DMS79 treated with DMSO at 0.1 percent for 48 hours (cell line): ENCODE results near the gene SERTAD1.

Experiments used
- DNase-seq: peaks from one replicate; lab custom pipeline; 2025; lab: John Stamatoyannopoulos, UW

The SERTAD1 gene

DNA sequence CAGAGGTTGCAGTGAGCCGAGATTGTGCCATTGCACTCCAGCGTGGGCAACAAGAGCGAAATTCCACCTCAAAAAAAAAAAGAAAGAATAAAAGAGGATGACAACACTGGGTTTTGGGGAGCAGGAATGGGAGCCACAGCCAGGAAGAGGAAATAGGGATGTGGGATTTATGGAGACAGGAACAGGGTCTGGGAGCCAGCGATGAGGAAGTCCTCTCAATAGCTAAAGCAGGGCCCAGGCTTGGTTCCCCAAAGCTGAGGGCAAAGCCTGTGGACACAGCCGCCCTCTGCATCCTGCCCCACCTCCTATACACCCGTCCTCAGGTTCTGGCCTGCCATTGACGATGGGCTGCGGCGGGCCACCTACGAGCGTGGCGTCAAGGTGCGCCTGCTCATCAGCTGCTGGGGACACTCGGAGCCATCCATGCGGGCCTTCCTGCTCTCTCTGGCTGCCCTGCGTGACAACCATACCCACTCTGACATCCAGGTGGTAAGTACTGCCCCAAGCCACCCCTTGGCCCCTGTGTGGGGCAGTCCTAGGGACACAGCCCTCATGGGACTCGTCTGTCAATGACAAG, 49.4 kb downstream of the SERTAD1 start:
- DNase-seq, result no peak

DNA sequence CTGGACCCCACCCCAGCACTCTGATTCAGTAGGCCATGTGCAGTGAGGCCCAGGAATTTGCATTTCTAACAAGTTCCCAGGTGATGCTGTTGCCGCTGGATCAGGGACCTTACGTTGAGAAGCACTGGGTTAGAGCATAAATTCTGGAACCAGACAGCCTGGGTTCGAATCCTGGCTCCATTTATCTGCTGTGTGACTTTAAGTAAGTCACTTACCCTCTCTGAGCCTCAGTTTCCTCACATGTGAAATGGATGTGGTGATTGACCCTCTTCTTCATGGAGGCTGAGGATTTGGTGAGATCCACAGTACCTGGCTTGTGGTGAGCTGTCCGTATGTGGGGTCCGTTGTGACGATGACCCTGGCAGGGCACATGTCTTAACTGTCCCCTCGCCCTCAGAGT, 51.7 kb downstream of the SERTAD1 start:
- DNase-seq, result no peak

DNA sequence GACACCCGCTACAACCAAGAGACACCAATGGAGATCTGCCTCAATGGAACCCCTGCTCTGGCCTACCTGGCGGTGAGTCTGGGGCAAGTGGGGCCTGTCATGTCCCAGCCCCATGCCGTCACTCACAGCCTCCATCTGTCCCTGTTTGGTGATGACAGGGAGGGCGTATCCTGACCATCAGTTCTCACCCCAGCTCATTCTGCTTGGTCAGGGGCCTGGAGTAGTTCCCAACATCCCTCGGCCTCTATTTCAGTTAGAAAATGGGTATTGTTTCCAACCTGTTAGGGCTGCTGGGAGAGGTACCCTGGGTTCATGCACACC, 54.0 kb downstream of the SERTAD1 start:
- DNase-seq, result no peak
